ENCODE measurements around the gene CALHM1. TPM values are rescaled to one million over a fixed set of nuclear protein-coding genes. Genes with fewer than 3 reads are reported as not detected.

The CALHM1 gene
- total and polyA plus RNA-seq, 4 donors = not detected

DNA sequence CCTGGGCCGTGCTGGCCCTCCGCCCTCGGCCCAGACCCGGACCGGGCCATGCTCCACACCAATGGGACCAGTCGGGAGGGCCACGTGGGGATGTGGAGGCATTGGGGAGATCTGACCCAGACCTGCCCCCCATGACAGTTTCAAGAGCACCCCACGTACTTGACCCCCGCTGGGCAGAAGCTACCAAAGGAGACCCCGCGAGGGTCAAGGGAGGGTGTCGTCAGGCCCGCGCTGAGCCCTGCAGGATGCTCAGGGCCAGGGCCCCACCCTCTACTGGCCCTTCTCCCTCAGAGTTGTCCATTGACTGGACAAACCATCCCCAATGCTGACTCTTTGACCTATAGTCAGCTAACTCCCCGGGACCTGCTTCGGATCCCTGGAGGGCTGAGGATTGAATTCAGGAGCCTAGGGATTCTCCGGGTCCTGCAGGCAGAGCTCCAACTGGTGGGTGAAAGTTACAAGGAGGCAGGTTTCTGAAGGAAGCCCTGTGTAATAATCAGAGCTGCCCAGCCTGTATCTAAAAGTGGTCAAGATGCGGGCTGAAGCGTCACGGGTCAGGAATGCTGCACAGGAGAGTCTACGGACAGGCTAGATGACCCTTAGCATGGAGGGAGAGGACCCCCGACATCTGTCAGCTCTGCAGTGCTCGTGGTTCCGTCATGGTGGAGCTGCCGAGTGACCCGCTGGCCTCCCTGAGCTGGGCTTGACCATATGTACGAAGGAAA lies 6.0 kb downstream of the CALHM1 start:
- no peak for ATAC-seq (ENCODE audit: insufficient read depth, low FRiP score)
- Histone ChIP-seq H3K27me3 (ENCODE audit: control insufficient read depth in 3 of 3, insufficient read depth in 3 of 3, low read length in 2 of 3) (no peaks in the 10 kb centered on the region), H3K4me1 (ENCODE audit: control insufficient read depth in 5 of 5, insufficient read depth in 5 of 5, low read length in 5 of 5) (peaks cover 0 to 23% (median 10%) of the 10 kb centered on the region in 5 donors), H3K9ac (ENCODE audit: insufficient read depth in 1 of 2, low read length in 2 of 2) (peak overlapping the region in 1 of 2 donors; percentile 26), H3K36me3 (ENCODE audit: control insufficient read depth in 4 of 4, insufficient read depth in 4 of 4, low read length in 4 of 4) (peaks cover 0 to 11% (median 9%) of the 10 kb centered on the region in 4 donors), H3K9me3 (ENCODE audit: control insufficient read depth in 4 of 4, insufficient read depth in 3 of 4, low read length in 3 of 4) (no peaks in the 10 kb centered on the region), H3K27ac (ENCODE audit: low read depth in 1 of 2, low read length in 1 of 2) (peak overlapping the region in 1 of 2 donors; percentile 87), H3K4me3 (peak overlapping the region; percentile 72)
- TF ChIP-seq, protein P1, sequence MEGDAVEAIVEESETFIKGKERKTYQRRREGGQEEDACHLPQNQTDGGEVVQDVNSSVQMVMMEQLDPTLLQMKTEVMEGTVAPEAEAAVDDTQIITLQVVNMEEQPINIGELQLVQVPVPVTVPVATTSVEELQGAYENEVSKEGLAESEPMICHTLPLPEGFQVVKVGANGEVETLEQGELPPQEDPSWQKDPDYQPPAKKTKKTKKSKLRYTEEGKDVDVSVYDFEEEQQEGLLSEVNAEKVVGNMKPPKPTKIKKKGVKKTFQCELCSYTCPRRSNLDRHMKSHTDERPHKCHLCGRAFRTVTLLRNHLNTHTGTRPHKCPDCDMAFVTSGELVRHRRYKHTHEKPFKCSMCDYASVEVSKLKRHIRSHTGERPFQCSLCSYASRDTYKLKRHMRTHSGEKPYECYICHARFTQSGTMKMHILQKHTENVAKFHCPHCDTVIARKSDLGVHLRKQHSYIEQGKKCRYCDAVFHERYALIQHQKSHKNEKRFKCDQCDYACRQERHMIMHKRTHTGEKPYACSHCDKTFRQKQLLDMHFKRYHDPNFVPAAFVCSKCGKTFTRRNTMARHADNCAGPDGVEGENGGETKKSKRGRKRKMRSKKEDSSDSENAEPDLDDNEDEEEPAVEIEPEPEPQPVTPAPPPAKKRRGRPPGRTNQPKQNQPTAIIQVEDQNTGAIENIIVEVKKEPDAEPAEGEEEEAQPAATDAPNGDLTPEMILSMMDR (IDR thresholded peaks at IDR 0.05; ENCODE audit: control extremely low read depth, extremely low read depth) = no peak
- WGBS, 2 donors = 31 to 43% methylated on average over 26 to 27 of the region's 27 CpGs
- peak in 1 of 3 donors; percentile 10 for DNase-seq

DNA sequence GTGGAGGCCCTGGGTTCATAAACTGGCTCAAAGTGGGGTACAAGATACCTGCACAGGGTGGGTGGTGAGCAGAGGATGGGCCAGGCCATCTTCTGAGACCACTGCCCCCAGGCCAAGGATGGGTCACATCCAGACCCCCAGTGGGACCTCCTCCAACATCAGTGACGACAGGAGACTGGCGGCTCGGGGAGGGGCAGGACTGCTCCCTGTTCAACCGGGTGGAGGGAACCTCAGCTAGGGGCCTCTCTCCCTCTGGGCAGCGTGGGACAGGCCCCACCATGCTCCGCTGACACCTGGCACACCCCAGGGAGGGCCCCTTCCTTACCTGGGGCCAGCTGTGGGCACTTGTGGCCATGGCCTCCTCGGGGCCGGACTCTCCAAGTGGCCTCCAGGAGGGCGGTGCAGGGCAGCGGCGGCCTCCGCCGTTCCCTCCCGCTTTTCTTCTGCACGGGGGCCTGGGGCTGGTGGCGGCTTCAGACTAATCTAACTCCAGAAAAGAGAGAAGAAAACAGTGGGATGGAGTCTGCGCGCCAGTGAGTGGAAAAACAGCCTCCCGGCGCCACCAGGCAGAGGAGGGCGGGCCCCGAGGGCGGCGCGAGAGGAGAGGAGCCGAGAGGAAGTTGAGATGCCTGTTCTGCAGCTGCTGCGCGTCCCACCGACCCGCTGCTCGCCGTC lies 6.7 kb downstream of the CALHM1 start, which contains the start of gene CALHM2:
Gene CALHM2, minus strand, starts transcription at position 540 of the 675 bp plus-strand sequence. CDS start 2,429 bp downstream, outside the sequence.
- H3K4me1 ChIP-seq (ENCODE audit: control insufficient read depth in 5 of 5, insufficient read depth in 5 of 5, low read length in 5 of 5) = peaks cover 0 to 23% (median 10%) of the 10 kb centered on the region in 5 donors
- peak within 1 kb of the TSS; percentile 25 to 42 for H3K9ac ChIP-seq (ENCODE audit: insufficient read depth in 1 of 2, low read length in 2 of 2)
- no peaks in the 10 kb centered on the region for H3K9me3 ChIP-seq (ENCODE audit: control insufficient read depth in 4 of 4, insufficient read depth in 3 of 4, low read length in 3 of 4)
- peak within 1 kb of the TSS; percentile 75 to 87 for H3K27ac ChIP-seq (ENCODE audit: low read depth in 1 of 2, low read length in 1 of 2)
- no peaks in the 10 kb centered on the region for H3K27me3 ChIP-seq (ENCODE audit: control insufficient read depth in 3 of 3, insufficient read depth in 3 of 3, low read length in 2 of 3)
- DNase-seq = peak; percentile 80 to 85 (median 80)
- TF ChIP-seq, protein P1 (IDR thresholded peaks at IDR 0.05; ENCODE audit: control extremely low read depth, extremely low read depth) = no peak
- H3K4me3 ChIP-seq = peak within 1 kb of the TSS; percentile 72
- WGBS, 2 donors = 1% methylated on average over 24 to 32 of the region's 32 CpGs
- ATAC-seq (ENCODE audit: insufficient read depth, low FRiP score) = peak; percentile 68
- peaks cover 0 to 15% (median 12%) of the 10 kb centered on the region in 4 donors for H3K36me3 ChIP-seq (ENCODE audit: control insufficient read depth in 4 of 4, insufficient read depth in 4 of 4, low read length in 4 of 4)

DNA sequence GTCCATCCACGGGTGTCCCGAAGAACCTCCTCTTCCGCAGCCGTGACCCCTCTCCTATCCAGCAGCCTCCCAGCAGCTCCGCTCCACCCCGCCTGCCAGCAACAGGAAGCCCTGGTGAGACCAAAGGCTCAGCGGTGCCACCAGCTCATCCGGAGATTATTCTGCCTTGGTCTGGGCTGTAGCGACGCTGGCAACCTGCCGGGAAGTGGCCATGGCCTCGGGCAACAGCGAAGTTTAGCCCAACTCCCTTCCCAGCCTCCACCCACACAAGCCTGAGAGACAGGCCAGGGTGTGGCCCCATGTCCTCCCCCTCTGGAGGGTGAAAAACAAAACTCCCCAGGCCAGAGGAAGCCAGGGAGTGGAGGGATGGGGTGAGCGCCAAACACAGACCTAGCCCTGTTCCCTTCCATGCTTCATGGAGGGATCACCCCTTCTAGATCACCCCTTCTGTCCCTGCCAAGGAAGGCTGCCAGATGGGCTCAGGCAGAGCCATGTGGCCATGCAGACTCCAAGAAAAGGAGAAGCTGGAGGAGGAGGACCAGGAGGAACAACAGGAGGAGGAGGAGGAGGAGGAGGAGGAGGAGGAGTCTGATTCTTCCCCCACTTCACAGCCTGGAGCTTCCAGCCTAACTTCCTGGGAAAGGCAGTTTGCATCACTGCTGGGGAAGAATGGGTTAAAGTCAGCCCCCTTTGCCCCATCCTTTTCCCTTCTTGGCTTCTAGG lies 7.4 kb downstream of the CALHM1 start:
- Histone ChIP-seq H3K36me3 (ENCODE audit: control insufficient read depth in 4 of 4, insufficient read depth in 4 of 4, low read length in 4 of 4) (peaks cover 0 to 19% (median 12%) of the 10 kb centered on the region in 4 donors), H3K9ac (ENCODE audit: insufficient read depth in 1 of 2, low read length in 2 of 2) (peak overlapping the region; percentile 25 to 42), H3K27me3 (ENCODE audit: control insufficient read depth in 3 of 3, insufficient read depth in 3 of 3, low read length in 2 of 3) (no peaks in the 10 kb centered on the region), H3K9me3 (ENCODE audit: control insufficient read depth in 4 of 4, insufficient read depth in 3 of 4, low read length in 3 of 4) (no peaks in the 10 kb centered on the region), H3K4me3 (peak overlapping the region; percentile 72), H3K27ac (ENCODE audit: low read depth in 1 of 2, low read length in 1 of 2) (peak overlapping the region; percentile 75 to 87), H3K4me1 (ENCODE audit: control insufficient read depth in 5 of 5, insufficient read depth in 5 of 5, low read length in 5 of 5) (peaks cover 0 to 28% (median 10%) of the 10 kb centered on the region in 5 donors)
- peak; percentile 8 to 67 (median 21) for DNase-seq
- 15 to 20% methylated on average over 14 of the region's 14 CpGs for WGBS, 2 donors
- TF ChIP-seq, protein P1 (IDR thresholded peaks at IDR 0.05; ENCODE audit: control extremely low read depth, extremely low read depth) = no peak
- peak; percentile 36 for ATAC-seq (ENCODE audit: insufficient read depth, low FRiP score)

Data from lung (tissue), 12 donors.